ENCODE measurements around the gene EDN1.

EDN1 gene

GRCh38 chr6:12339808-12340487 lies 49.8 kb downstream of the EDN1 start:
- TF ChIP-seq FOXP2 (optimal IDR thresholded peaks at IDR 0.05; ENCODE audit: control extremely low read depth, extremely low read length, insufficient read depth) (no peak), POLR2AphosphoS5 (IDR thresholded peaks at IDR 0.05; ENCODE audit: borderline replicate concordance, low read depth, low read length) (no peak), EZH2 (IDR thresholded peaks at IDR 0.05) (no peak)
- DNase-seq (ENCODE audit: low read depth, low spot score): no peak
- no peaks in the 10 kb centered on the region for H3K9me3 ChIP-seq (ENCODE audit: low read depth, low read length)
- no peak overlapping the region for H3K4me3 ChIP-seq
- no peak overlapping the region for H3K27ac ChIP-seq
- H3K36me3 ChIP-seq (ENCODE audit: insufficient read depth, low read length): no peaks in the 10 kb centered on the region
- H3K9ac ChIP-seq (ENCODE audit: insufficient read length): no peak overlapping the region

DNA sequence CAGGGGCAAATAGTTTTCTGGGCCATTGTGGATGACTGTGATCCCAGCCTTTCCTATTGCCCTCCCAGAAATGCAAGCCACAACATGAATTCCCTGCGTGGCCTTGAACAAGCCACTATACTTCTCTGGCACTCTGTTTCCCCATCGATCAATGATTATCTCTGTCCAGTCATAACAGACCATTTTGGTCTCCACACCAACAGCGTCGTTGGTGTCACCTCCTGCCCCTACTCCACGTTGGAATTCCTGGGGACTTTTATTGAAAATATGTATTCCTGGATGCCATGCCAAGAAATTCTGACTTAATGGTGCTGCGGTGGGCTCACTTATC lies 50.3 kb downstream of the EDN1 start:
- no peaks in the 10 kb centered on the region for H3K9me3 ChIP-seq (ENCODE audit: low read depth, low read length)
- H3K9ac ChIP-seq (ENCODE audit: insufficient read length): no peak overlapping the region
- no peak overlapping the region for H3K27ac ChIP-seq
- TF ChIP-seq POLR2AphosphoS5 (IDR thresholded peaks at IDR 0.05; ENCODE audit: borderline replicate concordance, low read depth, low read length): no peak
- no peak for TF ChIP-seq EZH2 (IDR thresholded peaks at IDR 0.05)
- TF ChIP-seq FOXP2 (optimal IDR thresholded peaks at IDR 0.05; ENCODE audit: control extremely low read depth, extremely low read length, insufficient read depth): no peak
- no peaks in the 10 kb centered on the region for H3K36me3 ChIP-seq (ENCODE audit: insufficient read depth, low read length)
- no peak overlapping the region for H3K4me3 ChIP-seq
- DNase-seq (ENCODE audit: low read depth, low spot score): no peak

GRCh38 chr6:12342664-12343063 lies 52.5 kb downstream of the EDN1 start:
- H3K27ac ChIP-seq: no peak overlapping the region
- no peak overlapping the region for H3K9ac ChIP-seq (ENCODE audit: insufficient read length)
- no peak for TF ChIP-seq POLR2AphosphoS5 (IDR thresholded peaks at IDR 0.05; ENCODE audit: borderline replicate concordance, low read depth, low read length)
- TF ChIP-seq FOXP2 (optimal IDR thresholded peaks at IDR 0.05; ENCODE audit: control extremely low read depth, extremely low read length, insufficient read depth): no peak
- no peak for TF ChIP-seq EZH2 (IDR thresholded peaks at IDR 0.05)
- H3K36me3 ChIP-seq (ENCODE audit: insufficient read depth, low read length): no peaks in the 10 kb centered on the region
- no peak overlapping the region for H3K4me3 ChIP-seq
- no peaks in the 10 kb centered on the region for H3K9me3 ChIP-seq (ENCODE audit: low read depth, low read length)
- DNase-seq (ENCODE audit: low read depth, low spot score): no peak

DNA sequence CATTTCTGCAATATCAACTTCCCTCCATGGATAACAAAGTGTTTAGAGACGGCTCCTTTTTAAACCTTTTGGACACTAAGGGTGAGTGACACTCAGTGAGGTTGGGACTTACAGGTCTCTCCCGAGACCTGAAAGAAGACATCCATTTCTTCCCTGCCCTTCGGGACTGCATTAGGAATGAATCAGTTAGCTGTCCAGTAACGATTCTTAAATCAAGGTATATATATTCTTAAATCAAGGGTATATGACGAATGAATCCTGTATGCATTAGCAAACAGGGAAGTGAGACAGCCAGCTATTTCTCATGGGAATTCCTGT lies 52.9 kb downstream of the EDN1 start:
- Histone ChIP-seq H3K36me3 (ENCODE audit: insufficient read depth, low read length) (no peaks in the 10 kb centered on the region), H3K9ac (ENCODE audit: insufficient read length) (no peak overlapping the region), H3K27ac (no peak overlapping the region), H3K9me3 (ENCODE audit: low read depth, low read length) (no peaks in the 10 kb centered on the region), H3K4me3 (no peak overlapping the region)
- TF ChIP-seq EZH2 (IDR thresholded peaks at IDR 0.05) (no peak), FOXP2 (optimal IDR thresholded peaks at IDR 0.05; ENCODE audit: control extremely low read depth, extremely low read length, insufficient read depth) (no peak), POLR2AphosphoS5 (IDR thresholded peaks at IDR 0.05; ENCODE audit: borderline replicate concordance, low read depth, low read length) (no peak)
- DNase-seq (ENCODE audit: low read depth, low spot score): no peak

GRCh38 chr6:12343440-12344162 lies 53.4 kb downstream of the EDN1 start:
- Histone ChIP-seq H3K36me3 (ENCODE audit: insufficient read depth, low read length) (no peaks in the 10 kb centered on the region), H3K27ac (no peak overlapping the region), H3K9ac (ENCODE audit: insufficient read length) (no peak overlapping the region), H3K9me3 (ENCODE audit: low read depth, low read length) (no peaks in the 10 kb centered on the region), H3K4me3 (no peak overlapping the region)
- no peak for DNase-seq (ENCODE audit: low read depth, low spot score)
- TF ChIP-seq EZH2 (IDR thresholded peaks at IDR 0.05) (no peak), POLR2AphosphoS5 (IDR thresholded peaks at IDR 0.05; ENCODE audit: borderline replicate concordance, low read depth, low read length) (no peak), FOXP2 (optimal IDR thresholded peaks at IDR 0.05; ENCODE audit: control extremely low read depth, extremely low read length, insufficient read depth) (no peak)

DNA sequence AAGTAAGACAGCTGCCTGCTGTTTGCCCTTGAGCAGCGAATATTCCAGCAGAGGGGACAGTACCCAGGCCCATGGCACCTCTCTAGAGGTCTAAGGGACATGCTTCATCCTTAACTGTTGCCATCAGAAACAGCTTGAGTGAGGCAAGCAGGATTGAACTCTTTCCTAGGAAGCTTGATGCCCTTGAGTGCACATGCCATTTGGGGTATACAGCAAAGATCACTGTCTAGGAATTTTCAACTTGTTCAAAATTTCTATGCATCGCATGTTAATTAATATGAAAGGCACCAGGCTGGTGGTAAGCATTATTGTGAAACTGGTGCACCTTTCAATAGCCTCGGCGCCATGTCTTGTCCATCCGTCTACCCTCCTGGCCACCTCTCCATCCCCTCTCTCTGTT lies 54.1 kb downstream of the EDN1 start:
- Histone ChIP-seq H3K36me3 (ENCODE audit: insufficient read depth, low read length) (no peaks in the 10 kb centered on the region), H3K9me3 (ENCODE audit: low read depth, low read length) (no peaks in the 10 kb centered on the region), H3K27ac (no peak overlapping the region), H3K4me3 (no peak overlapping the region), H3K9ac (ENCODE audit: insufficient read length) (no peak overlapping the region)
- no peak for TF ChIP-seq POLR2AphosphoS5 (IDR thresholded peaks at IDR 0.05; ENCODE audit: borderline replicate concordance, low read depth, low read length)
- no peak for TF ChIP-seq EZH2 (IDR thresholded peaks at IDR 0.05)
- no peak for DNase-seq (ENCODE audit: low read depth, low spot score)

- no peak for DNase-seq (ENCODE audit: low read depth, low spot score)
- TF ChIP-seq FOXP2 (optimal IDR thresholded peaks at IDR 0.05; ENCODE audit: control extremely low read depth, extremely low read length, insufficient read depth): no peak
- TF ChIP-seq POLR2AphosphoS5 (IDR thresholded peaks at IDR 0.05; ENCODE audit: borderline replicate concordance, low read depth, low read length): no peak
- no peak for TF ChIP-seq EZH2 (IDR thresholded peaks at IDR 0.05)
- Histone ChIP-seq H3K36me3 (ENCODE audit: insufficient read depth, low read length) (no peaks in the 10 kb centered on the region), H3K9me3 (ENCODE audit: low read depth, low read length) (no peaks in the 10 kb centered on the region), H3K9ac (ENCODE audit: insufficient read length) (no peak overlapping the region), H3K4me3 (no peak overlapping the region), H3K27ac (no peak overlapping the region)
Observed at GRCh38 chr6:12344961-12345693, 55.0 kb downstream of the EDN1 start.

DNA sequence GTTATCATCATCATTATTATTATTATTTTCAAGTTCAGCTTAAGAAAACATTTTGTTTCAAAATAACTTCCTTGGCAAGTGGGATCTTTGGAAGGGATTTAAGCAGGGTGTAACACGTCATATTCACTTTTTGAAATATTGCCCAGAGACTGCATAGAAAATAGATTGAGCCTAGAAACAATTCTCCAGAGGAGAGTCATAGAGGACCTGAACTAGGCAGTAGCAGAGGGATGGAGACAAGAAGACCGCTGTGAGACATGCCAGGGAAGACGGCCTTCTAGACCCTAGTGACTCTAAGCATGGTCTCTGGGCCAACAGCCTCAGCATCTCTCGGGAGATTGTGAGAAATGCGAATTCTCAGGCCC lies 55.5 kb downstream of the EDN1 start:
- H3K9me3 ChIP-seq (ENCODE audit: low read depth, low read length): no peaks in the 10 kb centered on the region
- no peak overlapping the region for H3K9ac ChIP-seq (ENCODE audit: insufficient read length)
- H3K36me3 ChIP-seq (ENCODE audit: insufficient read depth, low read length): no peaks in the 10 kb centered on the region
- TF ChIP-seq FOXP2 (optimal IDR thresholded peaks at IDR 0.05; ENCODE audit: control extremely low read depth, extremely low read length, insufficient read depth) (no peak), EZH2 (IDR thresholded peaks at IDR 0.05) (no peak), POLR2AphosphoS5 (IDR thresholded peaks at IDR 0.05; ENCODE audit: borderline replicate concordance, low read depth, low read length) (no peak)
- H3K4me3 ChIP-seq: no peak overlapping the region
- H3K27ac ChIP-seq: no peak overlapping the region
- DNase-seq (ENCODE audit: low read depth, low spot score): no peak

All from SK-N-MC (cell line).